Adrenal gland (tissue), 12 donors: ENCODE data around the gene ALDH1A3. TPM values are rescaled to one million over a fixed set of nuclear protein-coding genes. Genes with fewer than 3 reads are reported as not detected.

Experiments
- DNase-seq, 7 donors: peaks; one replicate each; pipeline ENCODE4 v3.0.0-alpha.2; 2019 to 2020
- H3K27ac ChIP-seq, 5 donors: fragments of 200-600 bp; sonication (generic) in 4 of 5; 1 replicate in 3 of 5; 2 replicates in 2 of 5; pipeline versions ENCODE4 v1.5.1 to v1.8.0; 2016 to 2020; ENCODE audit warnings: mild to moderate bottlenecking in 1 of 5
- H3K27me3 ChIP-seq: fragments of 200-600 bp; 2 replicates; pipeline ENCODE4 v1.8.0; 2021
- H3K36me3 ChIP-seq, 2 donors: fragments of 200-600 bp; replicated peaks in 1 of 2; 1 replicate in 1 of 2; 2 replicates in 1 of 2; pipeline versions ENCODE4 v1.5.1 to v1.8.0; 2018 to 2022
- H3K4me1 ChIP-seq, 2 donors: fragments of 200-600 bp; replicated peaks in 1 of 2; 1 replicate in 1 of 2; 2 replicates in 1 of 2; pipeline versions ENCODE4 v1.5.1 to v1.8.0; 2018 to 2021
- H3K4me3 ChIP-seq, 4 donors: fragments of 200-600 bp; sonication (generic) in 3 of 4; one replicate each; pipeline ENCODE4 v1.5.1; 2016 to 2018
- H3K9me3 ChIP-seq, 3 donors: fragments of 200-600 bp; sonication (generic) in 1 of 3; replicated peaks in 1 of 3; 1 replicate in 2 of 3; 2 replicates in 1 of 3; pipeline versions ENCODE4 v1.5.1 to v1.8.0; 2016 to 2021
- POLR2A ChIP-seq, 2 donors: fragments of 450-650 bp; IDR thresholded peaks; one replicate each; pipeline ENCODE4 v1.6.1; 2017; ENCODE audit warnings: antibody characterized with exemption in 2 of 2, mild to moderate bottlenecking in 2 of 2, moderate library complexity in 1 of 2
- WGBS, 4 donors: extraction: QIAGEN DNeasy Blood & Tissue Kit in 2 of 4; methylation state at CpG; one replicate each; pipeline versions ENCODE4 v1.1.5 to v1.1.7; 2013 to 2017; 5-methylcytosine and 5-hydroxymethylcytosine counted together
- intact Hi-C, 2 donors: fragments of 100-400 bp; cut with DNase I; formaldehyde crosslinking; loops; one replicate each; pipeline versions ENCODE4 v1.14.1 to v1.15.0; 2022 to 2023
- polyA plus RNA-seq, 3 donors: library from polyadenylated mRNA; stranded (reverse); fragments of 200-250 nt in 2 of 3; fragments of 350-450 nt in 1 of 3; fragmentation: Illumina TruSeq in 1 of 3; extraction: RNeasy Lipid Tissue Mini Kit (QIAGEN cat#74804) in 1 of 3; gene quantifications; one replicate each; pipeline ENCODE4 v1.2.3, GENCODE V29; 2013 to 2014
- total RNA-seq, 9 donors: library from RNA; depleted of rRNA in 4 of 9; stranded (reverse); fragments of >200 nt in 4 of 9; fragments of 120-200 nt in 1 of 9; fragmentation: NEBNext Ultra II Directional in 1 of 9; extraction: Animal tissue kit (Norgen Biotek cat#: 25700) in 1 of 9; gene quantifications; one replicate each; pipeline versions ENCODE4 v1.1.0 to v1.2.4, GENCODE V29; 2013 to 2023
- TF ChIP-seq, protein P1 (sequence below), 6 experiments: fragments of 450-650 bp in 4 of 6; fragments of 200-600 bp in 2 of 6; sonication (generic) in 1 of 6; IDR thresholded peaks; 1 replicate in 5 of 6; 2 replicates in 1 of 6; pipeline versions ENCODE4 v1.5.1 to v1.8.0; 2016 to 2021; ENCODE audit warnings: antibody characterized with exemption in 6 of 6, mild to moderate bottlenecking in 2 of 6, moderate library complexity in 1 of 6
- donor health status: healthy with polysubstance abuse.
- donor health status: Bipolar disorder and iron deficiency.
- donor health status: DM: yes; HTN: yes; CAD: no.
- donor health status: DM: no; HTN: no; CAD: no.
- donor health status: DM: no; HTN: no; CAD: no.
- donor health status: DM: yes; HTN: yes; CAD: no.

Gene ALDH1A3
- total and polyA plus RNA-seq, 12 donors: 1.8 to 165 (median 30.5) TPM

DNA sequence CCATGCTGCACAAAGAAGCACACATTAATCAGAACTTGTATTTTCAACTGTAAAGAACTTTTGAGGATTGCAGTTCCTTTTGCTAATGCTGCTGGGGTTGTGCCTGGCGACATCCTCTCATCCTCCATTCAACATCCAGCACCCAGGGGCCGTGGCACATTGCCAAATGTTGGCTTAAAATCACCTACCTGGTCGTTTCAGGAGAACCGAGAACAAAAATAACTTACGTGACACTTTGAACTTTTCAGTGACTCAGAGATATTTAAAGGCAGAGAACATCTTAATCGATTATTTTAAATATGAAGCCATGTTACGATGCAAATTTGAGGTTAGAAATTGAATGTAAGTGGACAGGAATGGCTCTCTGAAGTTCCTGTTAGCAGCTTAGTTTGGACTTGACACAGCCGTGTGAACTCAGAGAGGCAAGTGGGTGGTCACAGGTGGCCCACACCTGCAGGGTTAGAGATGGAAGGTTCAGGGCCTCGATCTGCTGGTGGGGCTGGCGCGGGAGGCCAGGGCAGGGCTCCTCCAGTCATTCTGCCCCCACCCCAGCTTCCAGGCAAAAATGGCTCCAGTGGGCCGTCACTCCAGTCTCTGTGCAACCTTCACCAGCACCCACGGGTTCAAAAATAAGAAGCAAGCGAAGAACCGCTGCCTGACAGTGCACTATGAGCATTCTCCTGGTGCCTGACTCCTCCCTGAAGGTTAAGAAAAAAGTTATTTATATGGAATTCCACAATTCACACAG lies 51.7 kb downstream of the ALDH1A3 start:
- no peak overlapping the region for H3K4me3 ChIP-seq
- no peak for DNase-seq
- no peaks in the 10 kb centered on the region for H3K9me3 ChIP-seq
- H3K4me1 ChIP-seq: no peaks in the 10 kb centered on the region
- H3K27ac ChIP-seq: no peak overlapping the region
- no peaks in the 10 kb centered on the region for H3K27me3 ChIP-seq
- H3K36me3 ChIP-seq: no peaks in the 10 kb centered on the region
- TF ChIP-seq, protein P1, sequence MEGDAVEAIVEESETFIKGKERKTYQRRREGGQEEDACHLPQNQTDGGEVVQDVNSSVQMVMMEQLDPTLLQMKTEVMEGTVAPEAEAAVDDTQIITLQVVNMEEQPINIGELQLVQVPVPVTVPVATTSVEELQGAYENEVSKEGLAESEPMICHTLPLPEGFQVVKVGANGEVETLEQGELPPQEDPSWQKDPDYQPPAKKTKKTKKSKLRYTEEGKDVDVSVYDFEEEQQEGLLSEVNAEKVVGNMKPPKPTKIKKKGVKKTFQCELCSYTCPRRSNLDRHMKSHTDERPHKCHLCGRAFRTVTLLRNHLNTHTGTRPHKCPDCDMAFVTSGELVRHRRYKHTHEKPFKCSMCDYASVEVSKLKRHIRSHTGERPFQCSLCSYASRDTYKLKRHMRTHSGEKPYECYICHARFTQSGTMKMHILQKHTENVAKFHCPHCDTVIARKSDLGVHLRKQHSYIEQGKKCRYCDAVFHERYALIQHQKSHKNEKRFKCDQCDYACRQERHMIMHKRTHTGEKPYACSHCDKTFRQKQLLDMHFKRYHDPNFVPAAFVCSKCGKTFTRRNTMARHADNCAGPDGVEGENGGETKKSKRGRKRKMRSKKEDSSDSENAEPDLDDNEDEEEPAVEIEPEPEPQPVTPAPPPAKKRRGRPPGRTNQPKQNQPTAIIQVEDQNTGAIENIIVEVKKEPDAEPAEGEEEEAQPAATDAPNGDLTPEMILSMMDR (IDR thresholded peaks at IDR 0.05): no peak
- no peak for TF ChIP-seq POLR2A (IDR thresholded peaks at IDR 0.05)
- intact Hi-C loops: no loop called here
- WGBS, 4 donors: 78 to 84% (median 82%) methylated on average over 14 to 15 of the region's 15 CpGs

DNA sequence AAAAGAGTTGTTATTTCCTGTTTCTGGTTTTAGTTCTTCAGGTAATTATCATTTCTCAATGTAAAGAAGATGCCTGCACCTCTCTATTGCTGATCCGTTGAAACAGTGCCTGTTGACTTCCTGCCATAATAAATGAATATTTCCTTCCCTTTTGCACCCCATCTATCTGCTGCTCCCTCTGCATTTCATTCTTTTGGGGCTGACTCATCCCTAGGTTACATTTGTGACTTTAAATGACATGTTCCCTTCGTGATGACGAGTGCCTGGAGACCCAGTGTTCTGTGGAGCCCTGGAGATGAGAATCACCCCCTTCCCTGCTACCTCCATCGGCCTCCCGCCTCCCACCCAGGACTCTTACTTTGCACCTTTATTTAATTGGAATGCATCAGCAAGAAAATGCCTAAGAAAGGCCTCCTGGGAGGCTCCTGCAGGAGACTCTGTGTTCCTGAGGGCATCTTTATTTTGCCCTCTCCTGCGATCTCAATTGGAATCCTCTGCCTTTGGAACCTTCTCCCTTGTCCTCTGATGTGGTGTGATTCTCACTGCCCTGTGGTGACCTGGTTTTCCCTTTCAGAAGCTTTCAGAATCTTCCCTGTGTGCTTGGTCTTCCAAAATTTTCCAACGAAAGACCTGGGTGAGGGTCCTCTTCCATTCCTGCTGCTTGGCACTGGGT lies 53.2 kb downstream of the ALDH1A3 start:
- no peak for DNase-seq
- Histone ChIP-seq H3K9me3 (no peaks in the 10 kb centered on the region), H3K27me3 (no peaks in the 10 kb centered on the region), H3K4me3 (no peak overlapping the region), H3K36me3 (no peaks in the 10 kb centered on the region), H3K4me1 (no peaks in the 10 kb centered on the region), H3K27ac (no peak overlapping the region)
- no peak for TF ChIP-seq POLR2A (IDR thresholded peaks at IDR 0.05)
- TF ChIP-seq, protein P1 (IDR thresholded peaks at IDR 0.05): no peak
- intact Hi-C loops: no loop called here
- WGBS, 4 donors: 60 to 72% (median 65%) methylated on average over 7 of the region's 7 CpGs

DNA sequence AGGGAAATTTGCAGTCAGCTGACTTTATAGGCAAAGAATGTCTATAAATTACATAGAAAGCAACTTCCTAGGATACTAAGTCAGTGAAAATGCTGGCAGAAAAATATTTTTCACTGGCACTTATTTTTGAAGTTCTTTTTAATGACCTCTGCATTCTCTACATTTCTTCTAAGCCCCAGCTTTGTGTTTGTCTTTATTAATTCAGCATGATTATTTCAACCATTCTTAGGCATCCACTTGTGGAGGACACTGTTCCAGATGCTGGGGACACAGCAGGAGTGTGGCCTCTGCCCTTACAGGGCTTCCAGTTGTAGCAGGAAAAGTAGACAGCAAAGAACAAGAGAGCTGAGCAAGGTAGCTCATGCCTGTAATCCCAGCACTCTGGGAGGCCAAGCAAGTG lies 54.5 kb downstream of the ALDH1A3 start:
- no peaks in the 10 kb centered on the region for H3K27me3 ChIP-seq
- intact Hi-C loops: no loop called here
- DNase-seq: no peak
- H3K27ac ChIP-seq: no peak overlapping the region
- TF ChIP-seq, protein P1 (IDR thresholded peaks at IDR 0.05): no peak
- no peak for TF ChIP-seq POLR2A (IDR thresholded peaks at IDR 0.05)
- no peak overlapping the region for H3K4me3 ChIP-seq
- no peaks in the 10 kb centered on the region for H3K36me3 ChIP-seq
- no peaks in the 10 kb centered on the region for H3K9me3 ChIP-seq
- no peaks in the 10 kb centered on the region for H3K4me1 ChIP-seq

DNA sequence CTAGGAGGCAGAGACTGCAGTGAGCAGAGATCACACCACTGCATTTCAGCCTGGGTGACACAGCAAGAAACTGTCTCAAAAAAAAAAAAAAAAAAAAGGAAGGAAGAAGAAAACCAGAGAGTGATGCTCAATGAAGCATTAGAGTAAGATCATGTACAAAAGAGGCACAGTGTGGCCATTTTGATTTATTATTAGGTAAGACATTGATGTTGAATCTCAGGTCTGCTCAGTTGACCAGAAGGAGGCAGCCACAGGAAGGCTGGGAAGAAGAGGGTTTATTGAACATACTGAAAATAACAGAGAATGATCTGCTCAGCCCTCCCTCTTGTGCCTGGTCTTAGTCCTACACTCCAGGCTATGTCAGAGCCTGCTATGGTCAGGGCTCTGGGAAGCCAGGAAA lies 55.1 kb downstream of the ALDH1A3 start:
- no peak for DNase-seq
- TF ChIP-seq POLR2A (IDR thresholded peaks at IDR 0.05): no peak
- TF ChIP-seq, protein P1 (IDR thresholded peaks at IDR 0.05): no peak
- Histone ChIP-seq H3K4me3 (no peak overlapping the region), H3K27ac (no peak overlapping the region), H3K27me3 (no peaks in the 10 kb centered on the region), H3K9me3 (no peaks in the 10 kb centered on the region), H3K36me3 (no peaks in the 10 kb centered on the region), H3K4me1 (no peaks in the 10 kb centered on the region)
- intact Hi-C loops: no loop called here
